ENCODE data around the gene LHFPL6.

DNA sequence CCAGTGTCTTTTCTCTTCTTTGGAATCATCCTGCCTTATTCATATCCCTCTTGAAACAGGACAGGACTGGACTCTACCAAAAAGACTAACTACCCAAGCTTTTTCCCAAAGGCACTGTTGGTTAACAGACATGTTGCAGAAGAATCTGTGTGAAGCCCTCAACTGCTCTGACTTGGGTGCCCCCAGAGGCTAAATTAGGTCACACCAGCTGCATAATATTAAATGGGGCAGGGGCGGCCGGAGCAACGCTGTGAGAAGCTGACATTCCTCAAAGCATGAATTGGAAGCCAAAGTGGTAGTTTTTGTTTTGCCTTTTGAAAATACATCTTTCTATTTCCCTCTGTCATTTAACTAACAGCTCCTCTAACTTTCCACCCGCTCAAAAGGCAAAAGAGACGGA is 185.9 kb downstream of the LHFPL6 start:
- TF ChIP-seq CTCF (IDR thresholded peaks at IDR 0.05; ENCODE audit: poor library complexity) (no peak), EZH2phosphoT487 (IDR thresholded peaks at IDR 0.05; ENCODE audit: low read depth, severe bottlenecking, unreplicated experiment) (no peak), EZH2 (IDR thresholded peaks at IDR 0.05; ENCODE audit: borderline replicate concordance) (no peak)

Measured in hepatocyte (in vitro differentiated cells).